GM12874 (cell line): Measurements from ENCODE around the gene TPM2.

Experiments
- TF ChIP-seq, protein P1 (sequence below): IDR thresholded peaks from 2 replicates; pipeline ENCODE4 v1.5.1; 2011; ENCODE audit warnings: low read depth, mild to moderate bottlenecking, control low read depth, low read length, moderate library complexity; ENCODE audit not compliant: insufficient read depth

TPM2 gene

DNA sequence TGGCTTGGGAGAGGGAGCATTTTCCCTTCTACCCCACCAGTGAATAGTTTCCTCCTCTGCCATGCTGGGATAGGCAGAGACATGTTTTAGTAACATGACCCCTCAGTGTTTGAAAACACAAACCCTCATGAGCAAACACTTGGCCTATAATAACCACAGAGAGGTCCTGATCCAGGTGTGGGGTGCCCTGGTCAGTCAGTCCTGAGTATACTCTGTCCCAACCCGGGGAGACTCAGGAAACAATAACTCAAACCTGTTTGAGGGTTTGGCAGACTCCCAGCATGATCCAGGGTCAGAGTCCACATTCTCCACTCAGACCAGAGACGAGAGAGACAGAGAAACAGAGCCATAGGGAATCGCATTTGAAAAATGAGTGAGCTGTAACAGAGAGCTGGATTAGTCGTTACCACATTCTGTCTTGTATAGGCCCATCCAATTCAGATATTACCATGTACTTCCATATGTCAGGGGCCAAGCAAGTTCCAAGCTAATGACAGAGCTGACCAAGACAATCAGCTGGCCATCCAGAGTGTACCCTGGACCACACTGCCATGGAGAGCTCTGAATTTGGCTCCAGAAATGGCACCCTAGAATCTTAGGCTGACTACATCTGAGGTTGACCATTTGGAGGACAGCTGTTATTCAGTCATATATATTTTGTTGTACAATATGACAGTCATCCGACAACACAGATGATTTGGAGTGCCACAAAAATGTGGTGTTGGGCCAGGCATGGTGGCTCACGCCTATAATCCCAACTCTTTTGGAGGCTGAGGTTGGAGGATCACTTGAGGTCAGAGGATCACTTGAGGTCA is 20.2 kb downstream of the TPM2 start:
- TF ChIP-seq, protein P1, sequence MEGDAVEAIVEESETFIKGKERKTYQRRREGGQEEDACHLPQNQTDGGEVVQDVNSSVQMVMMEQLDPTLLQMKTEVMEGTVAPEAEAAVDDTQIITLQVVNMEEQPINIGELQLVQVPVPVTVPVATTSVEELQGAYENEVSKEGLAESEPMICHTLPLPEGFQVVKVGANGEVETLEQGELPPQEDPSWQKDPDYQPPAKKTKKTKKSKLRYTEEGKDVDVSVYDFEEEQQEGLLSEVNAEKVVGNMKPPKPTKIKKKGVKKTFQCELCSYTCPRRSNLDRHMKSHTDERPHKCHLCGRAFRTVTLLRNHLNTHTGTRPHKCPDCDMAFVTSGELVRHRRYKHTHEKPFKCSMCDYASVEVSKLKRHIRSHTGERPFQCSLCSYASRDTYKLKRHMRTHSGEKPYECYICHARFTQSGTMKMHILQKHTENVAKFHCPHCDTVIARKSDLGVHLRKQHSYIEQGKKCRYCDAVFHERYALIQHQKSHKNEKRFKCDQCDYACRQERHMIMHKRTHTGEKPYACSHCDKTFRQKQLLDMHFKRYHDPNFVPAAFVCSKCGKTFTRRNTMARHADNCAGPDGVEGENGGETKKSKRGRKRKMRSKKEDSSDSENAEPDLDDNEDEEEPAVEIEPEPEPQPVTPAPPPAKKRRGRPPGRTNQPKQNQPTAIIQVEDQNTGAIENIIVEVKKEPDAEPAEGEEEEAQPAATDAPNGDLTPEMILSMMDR, result no peak

DNA sequence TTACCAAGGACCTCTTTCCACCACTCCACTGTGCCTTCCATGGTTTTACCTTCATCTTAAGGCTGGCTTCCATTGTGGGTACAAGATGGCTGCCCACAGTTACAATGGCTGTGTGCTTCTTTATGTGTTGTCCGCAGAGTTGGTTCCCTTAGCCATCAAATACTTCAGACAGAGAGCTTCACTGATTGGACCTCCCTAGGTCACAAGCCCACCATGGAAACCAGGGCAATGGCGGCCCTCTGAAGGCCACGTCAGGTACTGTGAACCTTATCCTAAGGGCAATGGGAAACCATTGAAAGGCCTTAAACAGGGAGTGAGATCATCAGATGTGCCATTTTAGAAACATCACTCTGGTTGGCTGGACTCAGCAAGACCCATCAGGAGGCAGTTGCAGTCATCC is 21.8 kb downstream of the TPM2 start:
- TF ChIP-seq, protein P1, result no peak

DNA sequence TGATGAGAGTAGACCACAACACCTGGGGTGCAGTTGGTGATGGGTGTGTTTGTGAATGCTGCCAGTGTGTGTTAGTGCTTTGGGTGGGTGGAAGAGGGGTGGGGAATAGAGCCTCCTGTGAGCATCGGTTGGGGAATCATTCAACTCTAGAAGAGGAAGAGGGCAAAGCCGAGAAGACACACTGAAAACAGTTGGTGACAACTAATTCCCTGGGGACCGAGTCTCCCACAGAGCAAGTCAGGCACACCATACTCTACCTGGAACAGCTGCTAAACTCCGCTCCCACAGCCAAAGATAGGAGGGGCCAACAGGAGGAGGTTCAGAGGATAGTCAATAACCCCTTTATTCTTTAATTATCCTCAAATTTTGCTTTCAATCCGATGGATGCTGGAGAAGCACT is 23.2 kb downstream of the TPM2 start:
- TF ChIP-seq, protein P1, result no peak

DNA sequence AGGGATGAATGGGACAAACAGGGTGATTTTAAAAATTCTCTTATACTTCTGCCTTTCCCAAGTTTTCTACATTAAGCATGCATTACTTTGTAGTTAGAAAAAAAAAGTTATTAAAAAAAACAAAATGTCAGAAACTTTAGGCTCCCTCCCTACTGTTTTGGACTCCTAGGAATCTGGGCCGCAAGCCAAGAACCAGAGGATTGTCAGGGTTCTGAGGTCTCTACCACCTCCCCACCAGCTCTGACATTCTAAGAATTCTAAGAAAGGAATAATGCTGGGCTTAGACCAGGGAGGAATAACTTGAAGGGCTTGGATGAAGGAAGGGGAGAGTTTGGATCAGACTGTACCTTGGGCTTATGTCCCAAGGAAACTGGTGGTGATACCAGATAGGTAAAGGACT is 23.7 kb downstream of the TPM2 start:
- TF ChIP-seq, protein P1, result no peak

DNA sequence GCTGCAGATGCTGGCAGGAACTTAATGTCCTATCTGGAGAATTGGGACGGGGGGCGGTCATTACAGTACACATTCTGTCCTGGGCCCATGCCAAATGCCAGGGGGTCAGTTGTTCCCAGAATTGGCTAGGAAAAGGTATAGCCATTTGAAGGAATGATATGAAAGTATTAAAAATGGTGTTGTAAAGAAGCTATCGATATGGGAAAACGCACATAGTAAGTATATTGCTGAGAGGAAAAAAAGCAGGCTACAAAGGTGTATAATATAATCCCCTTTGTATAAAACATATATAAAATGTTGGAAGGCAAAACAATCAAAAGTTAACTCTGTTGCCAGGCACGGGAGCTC is 24.3 kb downstream of the TPM2 start:
- TF ChIP-seq, protein P1, result no peak

DNA sequence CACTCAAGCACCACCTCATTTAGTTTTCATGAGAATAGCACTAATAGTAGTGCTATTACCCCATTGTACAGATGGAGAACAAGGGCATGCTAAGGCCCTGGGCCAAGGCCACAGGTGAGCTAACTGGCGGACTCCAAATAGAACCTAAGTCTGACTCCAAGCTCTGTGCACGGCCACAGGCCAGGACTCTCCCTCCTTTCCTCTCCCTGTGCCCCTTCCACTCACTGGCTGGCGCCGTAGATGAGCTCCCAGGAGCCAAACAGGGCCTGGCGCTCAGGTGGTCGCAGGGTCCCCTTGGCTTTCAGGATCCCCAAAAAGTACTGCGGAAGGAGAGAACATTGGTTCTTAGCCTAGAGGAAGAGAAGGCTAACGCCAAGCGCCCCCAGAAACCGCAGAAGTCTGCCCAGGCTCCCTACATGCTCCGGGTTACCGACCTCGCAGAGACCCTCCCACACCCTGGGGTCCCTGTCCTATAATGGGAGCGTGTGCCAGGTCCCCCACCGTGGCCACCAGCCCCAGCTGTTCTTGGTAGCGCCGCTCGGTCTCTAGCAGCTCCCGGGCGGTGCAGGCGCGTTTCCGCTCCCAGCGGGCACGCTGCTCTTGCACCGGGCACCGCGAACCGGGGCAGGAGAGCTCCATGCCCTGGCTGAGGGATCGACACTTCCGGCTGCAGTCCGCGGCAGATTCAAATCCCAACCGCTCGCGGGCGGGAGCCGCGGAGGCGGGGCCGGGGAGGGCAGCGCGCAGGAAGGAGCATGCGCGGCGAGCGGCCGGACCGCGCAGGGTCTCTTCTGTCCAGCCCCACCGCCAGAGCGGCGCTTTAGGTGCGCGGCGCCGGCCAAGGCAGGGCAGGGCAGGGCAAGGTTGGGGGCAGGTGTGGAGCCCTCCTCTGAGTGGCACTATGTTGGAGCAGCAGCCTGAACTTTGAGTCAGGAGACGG is 24.9 kb downstream of the TPM2 start, which contains the start of gene ARHGEF39:
ARHGEF39 (minus strand) TSS at position 665 of the 940 bp plus-strand sequence; CDS start at position 639, 26 bp downstream.
- TF ChIP-seq, protein P1, result peak; percentile 53

DNA sequence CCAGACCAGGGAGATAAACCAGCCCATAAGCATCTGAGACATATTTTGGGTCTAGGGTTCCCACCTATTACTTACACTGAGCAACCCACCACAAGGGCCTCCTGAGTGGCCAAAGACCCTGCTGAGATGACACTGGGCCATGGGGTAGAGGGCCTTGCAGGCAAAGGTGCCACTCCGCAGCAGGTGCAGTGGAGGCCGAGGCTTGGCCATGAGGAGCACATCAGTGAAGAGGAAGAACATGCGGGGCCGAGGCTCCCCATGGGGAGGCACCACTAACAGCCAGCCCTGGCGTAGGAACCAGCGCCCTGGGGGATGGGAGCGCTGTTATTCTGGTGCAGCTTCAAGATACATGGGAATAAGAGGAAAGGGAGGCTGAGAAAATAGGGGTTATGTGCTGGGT is 27.3 kb downstream of the TPM2 start:
- TF ChIP-seq, protein P1, result no peak
